Tibial artery (tissue), 4 donors: ENCODE data around the gene ATXN7L1.
"Not testable (repeated sequence)": the region's sequence is repeated elsewhere in the genome, so short reads cannot be mapped to it uniquely, and the experiment has no call there.

Source experiments
- DNase-seq, 2 donors: peaks; one replicate each; pipeline ENCODE4 v3.0.0-alpha.2; 2019
- H3K27ac ChIP-seq, 2 donors: fragments of 200-600 bp; sonication (generic) in 1 of 2; 1 replicate in 1 of 2; 2 replicates in 1 of 2; pipeline ENCODE4 v1.5.1; 2018 to 2019; ENCODE audit warnings: mild to moderate bottlenecking in 1 of 2
- H3K27me3 ChIP-seq, 2 donors: fragments of 200-600 bp; sonication (generic) in 1 of 2; one replicate each; pipeline versions ENCODE4 v1.5.1 to v1.6.0; 2016 to 2019
- H3K36me3 ChIP-seq, 3 donors: fragments of 200-600 bp; sonication (generic) in 2 of 3; one replicate each; pipeline ENCODE4 v1.5.1; 2016 to 2019; ENCODE audit warnings: mild to moderate bottlenecking in 2 of 3
- H3K4me1 ChIP-seq, 4 donors: fragments of 200-600 bp; sonication (generic) in 2 of 4; 1 replicate in 3 of 4; 2 replicates in 1 of 4; pipeline ENCODE4 v1.5.1; 2016 to 2019
- H3K4me3 ChIP-seq, 2 donors: fragments of 200-600 bp; sonication (generic) in 1 of 2; 1 replicate in 1 of 2; 2 replicates in 1 of 2; pipeline ENCODE4 v1.5.1; 2018 to 2019; ENCODE audit warnings: mild to moderate bottlenecking in 2 of 2
- H3K9me3 ChIP-seq, 3 donors: fragments of 200-600 bp; sonication (generic) in 1 of 3; one replicate each; pipeline ENCODE4 v1.5.1; 2016 to 2019
- CTCF ChIP-seq, 2 experiments: fragments of 200-600 bp in 1 of 2; fragments of 450-650 bp in 1 of 2; IDR thresholded peaks; one replicate each; pipeline ENCODE4 v1.5.1; 2017 to 2019; ENCODE audit warnings: antibody characterized with exemption in 2 of 2, mild to moderate bottlenecking in 1 of 2, moderate library complexity in 1 of 2
- intact Hi-C: fragments of 100-400 bp; cut with DNase I; formaldehyde crosslinking; loops from one replicate; pipeline ENCODE4 v1.15.0; 2023; ENCODE audit warnings: low total_unique reads

ATXN7L1 gene

GRCh38 chr7:105846404-105846803 is 30.0 kb downstream of the ATXN7L1 start:
- H3K9me3 ChIP-seq: no peaks in the 10 kb centered on the region
- TF ChIP-seq CTCF (IDR thresholded peaks at IDR 0.05): no peak
- peaks cover 0 to 6% (median 0%) of the 10 kb centered on the region in 3 donors for H3K36me3 ChIP-seq
- intact Hi-C loops: no loop called here
- no peak for DNase-seq
- H3K27me3 ChIP-seq: no peaks in the 10 kb centered on the region
- peaks cover 0 to 3% (median 0%) of the 10 kb centered on the region in 4 donors for H3K4me1 ChIP-seq
- no peak overlapping the region for H3K27ac ChIP-seq
- no peak overlapping the region for H3K4me3 ChIP-seq

- H3K36me3 ChIP-seq, H3K27ac ChIP-seq, H3K27me3 ChIP-seq, H3K9me3 ChIP-seq, H3K4me3 ChIP-seq, H3K4me1 ChIP-seq, DNase-seq, intact Hi-C loops: not testable (repeated sequence)
These were observed 31.7 kb downstream of the ATXN7L1 start for GRCh38 chr7:105844681-105845080.

- no peak overlapping the region for H3K27ac ChIP-seq
These were observed 34.5 kb downstream of the ATXN7L1 start for GRCh38 chr7:105841866-105842265.

GRCh38 chr7:105840981-105841749 is 35.2 kb downstream of the ATXN7L1 start:
- intact Hi-C loops: no loop called here

More at GRCh38 chr7:105841866-105842265, 34.5 kb downstream of the ATXN7L1 start:
- DNase-seq: no peak
- Histone ChIP-seq H3K27me3 (no peaks in the 10 kb centered on the region), H3K9me3 (no peaks in the 10 kb centered on the region), H3K4me3 (no peak overlapping the region), H3K36me3 (peaks cover 0 to 3% (median 0%) of the 10 kb centered on the region in 3 donors), H3K4me1 (peaks cover 0 to 24% (median 12%) of the 10 kb centered on the region in 4 donors)
- no peak for TF ChIP-seq CTCF (IDR thresholded peaks at IDR 0.05)
- intact Hi-C loops: no loop called here

GRCh38 chr7:105839266-105839665 is 37.1 kb downstream of the ATXN7L1 start:
- intact Hi-C loops: no loop called here
- H3K27ac ChIP-seq: peak overlapping the region in 1 of 2 donors; percentile 21
- H3K4me3 ChIP-seq: no peak overlapping the region
- H3K9me3 ChIP-seq: no peaks in the 10 kb centered on the region
- no peak for TF ChIP-seq CTCF (IDR thresholded peaks at IDR 0.05)
- DNase-seq: no peak
- no peaks in the 10 kb centered on the region for H3K36me3 ChIP-seq
- H3K27me3 ChIP-seq: no peaks in the 10 kb centered on the region
- H3K4me1 ChIP-seq: peaks cover 0 to 24% (median 12%) of the 10 kb centered on the region in 4 donors

More at GRCh38 chr7:105840981-105841749, 35.2 kb downstream of the ATXN7L1 start:
- H3K36me3 ChIP-seq: peaks cover 0 to 3% (median 0%) of the 10 kb centered on the region in 3 donors
- H3K4me3 ChIP-seq: no peak overlapping the region
- H3K4me1 ChIP-seq: peaks cover 0 to 24% (median 12%) of the 10 kb centered on the region in 4 donors
- H3K27me3 ChIP-seq: no peaks in the 10 kb centered on the region
- H3K27ac ChIP-seq: no peak overlapping the region
- no peak for DNase-seq
- TF ChIP-seq CTCF (IDR thresholded peaks at IDR 0.05): no peak
- no peaks in the 10 kb centered on the region for H3K9me3 ChIP-seq

- Histone ChIP-seq H3K9me3 (no peaks in the 10 kb centered on the region), H3K27ac (peak overlapping the region in 1 of 2 donors; percentile 21), H3K36me3 (no peaks in the 10 kb centered on the region), H3K4me3 (no peak overlapping the region), H3K4me1 (peaks cover 0 to 24% (median 12%) of the 10 kb centered on the region in 4 donors), H3K27me3 (no peaks in the 10 kb centered on the region)
- DNase-seq: no peak
- TF ChIP-seq CTCF (IDR thresholded peaks at IDR 0.05): no peak
- intact Hi-C loops: no loop called here
These were observed 37.7 kb downstream of the ATXN7L1 start for GRCh38 chr7:105838627-105839231.
